H9 (cell line): ENCODE data around the gene USP12. TPM values are rescaled to one million over a fixed set of nuclear protein-coding genes. Genes with fewer than 3 reads are reported as not detected.

ENCODE experiments used
- DNase-seq: peaks from one replicate; pipeline ENCODE4 v3.0.0-alpha.2; 2017
- H2AFZ ChIP-seq: one replicate; pipeline ENCODE4 v1.6.1; 2013; ENCODE audit warnings: mild to moderate bottlenecking, low read length, control low read depth, moderate library complexity
- H2AK5ac ChIP-seq: 2 replicates; pipeline ENCODE4 v1.6.1; 2013; ENCODE audit warnings: low read length, control low read depth, mixed read lengths; ENCODE audit not compliant: insufficient read length
- H2BK120ac ChIP-seq: one replicate; pipeline ENCODE4 v1.6.1; 2013; ENCODE audit warnings: low read depth, mild to moderate bottlenecking, low read length, control low read depth, inconsistent platforms; ENCODE audit not compliant: poor library complexity, severe bottlenecking
- H2BK12ac ChIP-seq: 2 replicates; pipeline ENCODE4 v1.6.1; 2013; ENCODE audit warnings: low read length, control low read depth, mixed read lengths, low read depth; ENCODE audit not compliant: insufficient read length
- H2BK15ac ChIP-seq: 2 replicates; pipeline ENCODE4 v1.6.1; 2013; ENCODE audit warnings: low read depth, low read length, control low read depth
- H2BK20ac ChIP-seq: one replicate; pipeline ENCODE4 v1.6.1; 2013; ENCODE audit warnings: low read depth, mild to moderate bottlenecking, low read length, control low read depth, inconsistent platforms; ENCODE audit not compliant: poor library complexity, severe bottlenecking
- H2BK5ac ChIP-seq: 2 replicates; pipeline ENCODE4 v1.6.1; 2013; ENCODE audit warnings: low read length, control low read depth, mixed read lengths; ENCODE audit not compliant: insufficient read length
- H3K14ac ChIP-seq: 2 replicates; pipeline ENCODE4 v1.6.1; 2013; ENCODE audit warnings: low read length, control low read depth; ENCODE audit not compliant: insufficient read depth
- H3K18ac ChIP-seq: 2 replicates; pipeline ENCODE4 v1.6.1; 2013; ENCODE audit warnings: low read depth, mild to moderate bottlenecking, mixed read lengths, low read length, control low read depth; ENCODE audit not compliant: insufficient read length
- H3K23ac ChIP-seq: 2 replicates; pipeline ENCODE4 v1.6.1; 2013; ENCODE audit warnings: low read length, control low read depth, mixed read lengths, low read depth; ENCODE audit not compliant: insufficient read length
- H3K23me2 ChIP-seq: 2 replicates; pipeline ENCODE4 v1.6.1; 2013; ENCODE audit warnings: low read depth, mild to moderate bottlenecking, mixed read lengths, low read length, control low read depth; ENCODE audit not compliant: insufficient read length, poor library complexity, severe bottlenecking
- H3K27ac ChIP-seq: 2 replicates; pipeline ENCODE4 v1.5.1; 2013; ENCODE audit warnings: low read length, control low read depth, mixed read lengths, low read depth; ENCODE audit not compliant: insufficient read length
- H3K27me3 ChIP-seq: 2 replicates; pipeline ENCODE4 v1.6.1; 2013; ENCODE audit warnings: low read length, control low read depth, inconsistent platforms; ENCODE audit not compliant: insufficient read depth
- H3K4ac ChIP-seq: 2 replicates; pipeline ENCODE4 v1.6.1; 2013; ENCODE audit warnings: low read depth, mild to moderate bottlenecking, control low read depth, inconsistent platforms, low read length, moderate library complexity
- H3K4me1 ChIP-seq: 2 replicates; pipeline ENCODE4 v1.6.1; 2013; ENCODE audit warnings: low read length, control low read depth, inconsistent platforms; ENCODE audit not compliant: insufficient read depth
- H3K4me2 ChIP-seq: 2 replicates; pipeline ENCODE4 v1.6.1; 2013; ENCODE audit warnings: low read length, control low read depth, mixed read lengths; ENCODE audit not compliant: insufficient read length, insufficient read depth
- H3K56ac ChIP-seq: 2 replicates; pipeline ENCODE4 v1.6.1; 2013; ENCODE audit warnings: low read depth, mild to moderate bottlenecking, mixed read lengths, low read length, control low read depth; ENCODE audit not compliant: insufficient read length
- H3K79me1 ChIP-seq: 2 replicates; pipeline ENCODE4 v1.6.1; 2013; ENCODE audit warnings: low read depth, mild to moderate bottlenecking, moderate library complexity, low read length, control low read depth, inconsistent platforms; ENCODE audit not compliant: insufficient read depth, poor library complexity, severe bottlenecking
- H3K79me2 ChIP-seq: 2 replicates; pipeline ENCODE4 v1.6.1; 2013; ENCODE audit warnings: low read length, control low read depth, inconsistent platforms; ENCODE audit not compliant: insufficient read depth
- H3K9ac ChIP-seq: 2 replicates; pipeline ENCODE4 v1.6.1; 2013; ENCODE audit warnings: low read length, control low read depth, mixed read lengths; ENCODE audit not compliant: insufficient read length; ENCODE audit errors: extremely low read depth
- H3K9me3 ChIP-seq: one replicate; pipeline ENCODE4 v1.6.1; 2013; ENCODE audit warnings: low read depth, low read length, inconsistent platforms; ENCODE audit not compliant: control insufficient read depth
- H3T11ph ChIP-seq: one replicate; pipeline ENCODE4 v1.6.1; 2013; ENCODE audit warnings: mild to moderate bottlenecking, low read length, control low read depth, inconsistent platforms
- H4K20me1 ChIP-seq: one replicate; pipeline ENCODE4 v1.6.1; 2013; ENCODE audit not compliant: control insufficient read depth, insufficient read length, insufficient read depth
- H4K5ac ChIP-seq: 2 replicates; pipeline ENCODE4 v1.6.1; 2013; ENCODE audit warnings: low read depth, mild to moderate bottlenecking, mixed read lengths, low read length, control low read depth; ENCODE audit not compliant: insufficient read length
- H4K8ac ChIP-seq: replicated peaks from 2 replicates; pipeline ENCODE4 v1.6.1; 2013; ENCODE audit warnings: low read length, control low read depth, mixed read lengths, low read depth; ENCODE audit not compliant: insufficient read length
- H4K91ac ChIP-seq: 2 replicates; pipeline ENCODE4 v1.6.1; 2013; ENCODE audit warnings: low read depth, mild to moderate bottlenecking, moderate library complexity, mixed read lengths, low read length, control low read depth; ENCODE audit not compliant: insufficient read length
- H3K27ac Mint-ChIP-seq, 3 experiments: 2 replicates in 2 of 3; 3 replicates in 1 of 3; pipeline ENCODE4 v1.8.0; 2020 to 2021; ENCODE audit warnings: mixed read lengths in 3 of 3, mild to moderate bottlenecking in 1 of 3, moderate library complexity in 1 of 3
- H3K27me3 Mint-ChIP-seq: 2 replicates; pipeline ENCODE4 v1.8.0; 2021; ENCODE audit warnings: low read depth, mild to moderate bottlenecking, moderate library complexity, mixed read lengths
- H3K36me3 Mint-ChIP-seq, 3 experiments: 2 replicates in 2 of 3; 3 replicates in 1 of 3; pipeline ENCODE4 v1.8.0; 2020 to 2021; ENCODE audit warnings: low read depth in 3 of 3, mixed read lengths in 3 of 3; ENCODE audit not compliant: insufficient read depth in 1 of 3
- H3K4me1 Mint-ChIP-seq, 2 experiments: 2 replicates each; pipeline ENCODE4 v1.8.0; 2020; ENCODE audit warnings: mixed read lengths in 2 of 2
- H3K4me3 Mint-ChIP-seq, 2 experiments: 2 replicates in 1 of 2; 3 replicates in 1 of 2; pipeline ENCODE4 v1.8.0; 2020 to 2021; ENCODE audit warnings: mild to moderate bottlenecking in 2 of 2, mixed read lengths in 2 of 2, moderate library complexity in 1 of 2
- H3K9me3 Mint-ChIP-seq, 2 experiments: 2 replicates in 1 of 2; 3 replicates in 1 of 2; pipeline ENCODE4 v1.8.0; 2020; ENCODE audit warnings: mild to moderate bottlenecking in 2 of 2, mixed read lengths in 2 of 2, moderate library complexity in 1 of 2
- WGBS: extraction: QIAGEN DNeasy Blood & Tissue Kit; methylation state at CpG from one replicate; pipeline ENCODE4 v1.1.7; 2013; ENCODE audit warnings: missing lambda C conversion rate, low lambda C conversion rate, mixed read lengths; ENCODE audit not compliant: insufficient read length; ENCODE audit errors: extremely low coverage; 5-methylcytosine and 5-hydroxymethylcytosine counted together
- total RNA-seq: library from RNA; stranded (reverse); gene quantifications from 2 replicates; pipeline ENCODE4 v1.2.1, GENCODE V29; 2021
- TF ChIP-seq, protein P1 (sequence below): fragments of 200-600 bp; sonication (generic); conservative IDR thresholded peaks from 3 replicates; pipeline ENCODE4 v1.8.0; 2021; ENCODE audit warnings: antibody characterized with exemption, mild to moderate bottlenecking

USP12 gene
- total RNA-seq, 1 experiment from 2014 or later: 24.8 TPM

DNA sequence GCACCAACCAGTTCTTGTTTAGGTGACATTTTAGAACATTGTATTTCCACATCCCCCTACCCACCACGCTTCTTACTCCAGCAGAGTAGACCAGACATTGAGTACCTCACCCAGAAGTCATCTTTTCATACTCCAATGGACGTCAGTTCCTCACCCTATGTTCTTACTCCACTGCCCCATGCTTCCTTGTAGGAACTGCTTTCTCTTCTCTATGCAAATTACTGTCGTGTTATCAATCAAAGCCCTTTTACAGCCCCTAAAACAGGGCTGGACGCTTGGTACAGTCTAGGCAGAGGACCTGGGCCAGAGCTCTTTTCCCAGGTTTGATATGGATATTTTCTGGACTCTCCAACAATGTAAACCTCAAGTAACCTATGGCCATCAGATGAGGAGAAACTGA lies 58.2 kb downstream of the USP12 start:
- H3K36me3 Mint-ChIP-seq: peaks cover 3 to 16% (median 8%) of the 10 kb centered on the region in 3 experiments; a peak in 4 of 7 replicates
- no peak overlapping the region for H2AFZ ChIP-seq
- no peaks in the 10 kb centered on the region for H3K27me3 ChIP-seq
- H2BK120ac ChIP-seq: no peak overlapping the region
- no peak overlapping the region for H3K18ac ChIP-seq
- H3K9ac ChIP-seq: no peak overlapping the region
- TF ChIP-seq, protein P1, sequence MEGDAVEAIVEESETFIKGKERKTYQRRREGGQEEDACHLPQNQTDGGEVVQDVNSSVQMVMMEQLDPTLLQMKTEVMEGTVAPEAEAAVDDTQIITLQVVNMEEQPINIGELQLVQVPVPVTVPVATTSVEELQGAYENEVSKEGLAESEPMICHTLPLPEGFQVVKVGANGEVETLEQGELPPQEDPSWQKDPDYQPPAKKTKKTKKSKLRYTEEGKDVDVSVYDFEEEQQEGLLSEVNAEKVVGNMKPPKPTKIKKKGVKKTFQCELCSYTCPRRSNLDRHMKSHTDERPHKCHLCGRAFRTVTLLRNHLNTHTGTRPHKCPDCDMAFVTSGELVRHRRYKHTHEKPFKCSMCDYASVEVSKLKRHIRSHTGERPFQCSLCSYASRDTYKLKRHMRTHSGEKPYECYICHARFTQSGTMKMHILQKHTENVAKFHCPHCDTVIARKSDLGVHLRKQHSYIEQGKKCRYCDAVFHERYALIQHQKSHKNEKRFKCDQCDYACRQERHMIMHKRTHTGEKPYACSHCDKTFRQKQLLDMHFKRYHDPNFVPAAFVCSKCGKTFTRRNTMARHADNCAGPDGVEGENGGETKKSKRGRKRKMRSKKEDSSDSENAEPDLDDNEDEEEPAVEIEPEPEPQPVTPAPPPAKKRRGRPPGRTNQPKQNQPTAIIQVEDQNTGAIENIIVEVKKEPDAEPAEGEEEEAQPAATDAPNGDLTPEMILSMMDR: no peak
- DNase-seq: no peak
- no peak overlapping the region for H3T11ph ChIP-seq
- no peak overlapping the region for H3K27ac Mint-ChIP-seq
- H3K9me3 Mint-ChIP-seq: no peaks in the 10 kb centered on the region
- H3K4me2 ChIP-seq: no peak overlapping the region
- H2BK15ac ChIP-seq: no peak overlapping the region
- H3K27ac ChIP-seq: no peak overlapping the region
- H2BK5ac ChIP-seq: no peak overlapping the region
- no peak overlapping the region for H2BK20ac ChIP-seq
- peaks cover 7% of the 10 kb centered on the region; the same call in 1 of the 2 replicates for H3K79me2 ChIP-seq
- H3K23me2 ChIP-seq: no peaks in the 10 kb centered on the region
- H3K27me3 Mint-ChIP-seq: no peaks in the 10 kb centered on the region
- no peak overlapping the region for H3K4me3 Mint-ChIP-seq
- H2BK12ac ChIP-seq: no peak overlapping the region
- no peak overlapping the region for H3K14ac ChIP-seq
- H3K23ac ChIP-seq: no peak overlapping the region
- H3K4ac ChIP-seq: no peak overlapping the region
- no peaks in the 10 kb centered on the region for H4K20me1 ChIP-seq
- no peak overlapping the region for H4K91ac ChIP-seq
- H4K8ac ChIP-seq: no peak overlapping the region
- peaks cover 8 to 10% of the 10 kb centered on the region in 2 experiments for H3K4me1 Mint-ChIP-seq
- H3K9me3 ChIP-seq: no peaks in the 10 kb centered on the region
- H3K4me1 ChIP-seq: peaks cover 3% of the 10 kb centered on the region
- no CpG with 5 or more reads among the region's 4 CpGs for WGBS
- no peak overlapping the region for H4K5ac ChIP-seq
- H2AK5ac ChIP-seq: no peak overlapping the region
- no peak overlapping the region for H3K56ac ChIP-seq
- H3K79me1 ChIP-seq: no peaks in the 10 kb centered on the region
